ENCODE measurements around the gene ZNF248. TPM values are rescaled to one million over a fixed set of nuclear protein-coding genes. Genes with fewer than 3 reads are reported as not detected.

The ZNF248 gene
- total RNA-seq, 1 donor from 2014 or later, result 9.5 TPM

DNA sequence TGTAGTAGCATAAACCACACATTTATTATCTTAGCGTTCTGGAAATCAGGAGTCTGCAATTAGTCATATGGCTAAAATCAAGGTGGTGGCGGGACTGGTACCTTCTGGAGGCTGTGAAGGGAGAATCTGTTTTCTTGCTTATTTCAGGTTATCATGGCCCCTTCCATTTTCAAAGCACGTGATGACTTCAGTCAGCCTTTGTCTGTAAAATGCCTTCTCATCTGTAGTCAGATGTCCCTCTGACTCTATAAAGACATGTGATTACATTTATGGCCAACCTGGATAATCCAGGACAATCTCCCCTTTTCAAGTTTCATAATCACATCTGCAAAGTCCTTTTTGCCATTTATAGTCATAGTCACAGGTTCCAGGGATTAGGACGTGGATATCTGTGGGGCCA, 15.5 kb upstream of the ZNF248 start:
- TF ChIP-seq, protein P1, sequence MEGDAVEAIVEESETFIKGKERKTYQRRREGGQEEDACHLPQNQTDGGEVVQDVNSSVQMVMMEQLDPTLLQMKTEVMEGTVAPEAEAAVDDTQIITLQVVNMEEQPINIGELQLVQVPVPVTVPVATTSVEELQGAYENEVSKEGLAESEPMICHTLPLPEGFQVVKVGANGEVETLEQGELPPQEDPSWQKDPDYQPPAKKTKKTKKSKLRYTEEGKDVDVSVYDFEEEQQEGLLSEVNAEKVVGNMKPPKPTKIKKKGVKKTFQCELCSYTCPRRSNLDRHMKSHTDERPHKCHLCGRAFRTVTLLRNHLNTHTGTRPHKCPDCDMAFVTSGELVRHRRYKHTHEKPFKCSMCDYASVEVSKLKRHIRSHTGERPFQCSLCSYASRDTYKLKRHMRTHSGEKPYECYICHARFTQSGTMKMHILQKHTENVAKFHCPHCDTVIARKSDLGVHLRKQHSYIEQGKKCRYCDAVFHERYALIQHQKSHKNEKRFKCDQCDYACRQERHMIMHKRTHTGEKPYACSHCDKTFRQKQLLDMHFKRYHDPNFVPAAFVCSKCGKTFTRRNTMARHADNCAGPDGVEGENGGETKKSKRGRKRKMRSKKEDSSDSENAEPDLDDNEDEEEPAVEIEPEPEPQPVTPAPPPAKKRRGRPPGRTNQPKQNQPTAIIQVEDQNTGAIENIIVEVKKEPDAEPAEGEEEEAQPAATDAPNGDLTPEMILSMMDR (conservative IDR thresholded peaks at IDR 0.05), result no peak
- Mint-ChIP-seq H3K36me3 (no peaks in the 10 kb centered on the region), H3K27me3 (no peaks in the 10 kb centered on the region), H3K9me3 (peaks cover 6% of the 10 kb centered on the region), H3K4me1 (ENCODE audit: unreplicated experiment) (no peaks in the 10 kb centered on the region), H3K27ac (no peak overlapping the region), H3K4me3 (no peak overlapping the region)
- DNase-seq (ENCODE audit: extremely low spot score, unreplicated experiment), result no peak

DNA sequence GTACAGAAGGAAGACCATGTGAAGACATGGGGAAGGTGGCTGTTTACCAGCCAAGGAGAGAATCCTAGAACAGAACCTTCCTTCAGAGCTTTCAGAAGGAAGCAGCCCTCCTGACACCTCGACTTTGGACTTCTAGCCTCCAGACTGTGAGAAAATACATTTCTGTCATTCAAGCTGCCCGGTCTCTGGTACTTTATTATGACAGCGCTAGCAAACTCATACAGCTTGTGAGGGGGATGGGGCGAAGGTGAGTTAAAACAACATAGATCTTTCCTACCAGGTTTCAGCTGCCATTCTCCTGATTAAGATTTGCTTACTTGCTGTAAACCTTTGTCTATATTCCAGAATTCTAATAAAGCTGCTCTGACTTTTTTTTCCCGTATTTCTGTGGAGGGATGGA, 14.9 kb upstream of the ZNF248 start:
- Mint-ChIP-seq H3K27me3 (no peaks in the 10 kb centered on the region), H3K27ac (no peak overlapping the region), H3K4me3 (no peak overlapping the region), H3K36me3 (no peaks in the 10 kb centered on the region), H3K4me1 (ENCODE audit: unreplicated experiment) (no peaks in the 10 kb centered on the region), H3K9me3 (peaks cover 10% of the 10 kb centered on the region)
- TF ChIP-seq, protein P1 (conservative IDR thresholded peaks at IDR 0.05), result no peak
- DNase-seq (ENCODE audit: extremely low spot score, unreplicated experiment), result no peak

DNA sequence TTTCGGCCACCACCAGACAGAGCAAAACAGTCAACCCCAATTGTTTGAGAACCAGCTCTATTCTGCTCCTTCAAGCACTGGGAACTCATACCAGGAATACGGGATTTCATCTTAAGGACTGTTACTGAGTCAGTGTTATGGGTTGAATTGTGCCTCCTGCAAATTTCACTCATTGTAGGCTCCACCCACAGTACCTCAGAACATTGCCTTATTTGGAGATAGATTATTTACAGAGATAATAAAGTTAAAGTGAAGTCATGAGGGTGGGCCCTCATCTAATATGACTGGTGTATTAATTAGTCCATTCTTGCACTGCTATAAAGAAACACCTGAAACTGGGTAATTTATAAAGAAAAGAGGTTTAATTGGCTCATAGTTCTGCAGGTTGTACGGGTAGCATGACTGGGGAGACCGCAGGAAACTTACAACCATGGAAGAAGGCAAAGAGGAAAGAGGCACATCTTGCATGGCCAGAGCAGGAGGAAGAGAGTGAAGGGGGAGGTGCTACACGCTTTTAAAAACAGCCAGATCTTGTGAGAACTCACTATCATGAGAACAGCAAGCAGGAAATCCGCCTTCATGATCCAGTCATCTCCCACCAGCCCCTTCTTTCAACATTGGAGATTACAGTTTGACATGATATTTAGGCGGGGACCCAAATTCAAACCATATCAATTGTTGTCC, 14.3 kb upstream of the ZNF248 start:
- H3K4me3 Mint-ChIP-seq, result no peak overlapping the region
- no peaks in the 10 kb centered on the region for H3K36me3 Mint-ChIP-seq
- peaks cover 11% of the 10 kb centered on the region for H3K9me3 Mint-ChIP-seq
- DNase-seq (ENCODE audit: extremely low spot score, unreplicated experiment), result no peak
- no peaks in the 10 kb centered on the region for H3K4me1 Mint-ChIP-seq (ENCODE audit: unreplicated experiment)
- no peak overlapping the region for H3K27ac Mint-ChIP-seq
- no peaks in the 10 kb centered on the region for H3K27me3 Mint-ChIP-seq
- TF ChIP-seq, protein P1 (conservative IDR thresholded peaks at IDR 0.05), result no peak

DNA sequence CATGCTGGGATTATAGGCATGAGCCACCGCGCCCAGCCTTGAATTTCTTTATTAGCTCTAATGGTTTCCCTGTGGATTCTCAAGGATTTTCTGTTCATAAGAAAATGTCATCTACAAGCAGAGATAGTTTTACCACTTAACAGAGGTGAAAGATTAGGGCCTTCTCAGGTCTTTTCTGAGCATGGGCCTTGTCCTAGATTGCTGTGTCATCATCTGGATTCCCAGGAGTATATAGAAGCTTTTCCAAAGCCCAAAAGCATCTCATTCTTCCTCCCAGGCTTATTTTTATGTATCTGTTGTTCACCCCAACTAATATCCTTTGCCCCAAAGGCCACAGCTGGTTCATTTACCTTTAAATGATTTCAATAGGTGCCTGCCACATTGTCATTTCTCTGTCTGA, 13.7 kb upstream of the ZNF248 start:
- no peaks in the 10 kb centered on the region for H3K27me3 Mint-ChIP-seq
- TF ChIP-seq, protein P1 (conservative IDR thresholded peaks at IDR 0.05), result no peak
- H3K4me3 Mint-ChIP-seq, result no peak overlapping the region
- no peaks in the 10 kb centered on the region for H3K4me1 Mint-ChIP-seq (ENCODE audit: unreplicated experiment)
- no peaks in the 10 kb centered on the region for H3K36me3 Mint-ChIP-seq
- DNase-seq (ENCODE audit: extremely low spot score, unreplicated experiment), result no peak
- H3K9me3 Mint-ChIP-seq, result peaks cover 11% of the 10 kb centered on the region
- H3K27ac Mint-ChIP-seq, result no peak overlapping the region

DNA sequence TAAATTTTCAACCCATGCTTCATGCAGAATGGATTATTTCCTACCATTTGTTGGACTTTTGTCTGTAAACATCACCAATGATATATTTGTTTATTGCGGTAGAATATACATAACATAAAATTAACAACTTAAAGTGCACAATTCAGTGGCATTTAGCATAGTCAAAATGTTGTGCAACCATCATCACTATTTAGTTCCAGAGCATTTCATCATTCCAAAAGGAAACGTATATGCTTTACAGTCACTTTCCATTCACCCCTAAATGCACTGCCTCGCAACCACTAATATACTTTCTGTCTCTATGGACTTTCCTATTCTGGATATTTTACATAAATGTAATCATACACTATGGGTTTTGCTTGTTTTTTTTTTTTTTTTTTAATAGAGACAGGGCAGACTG, 11.4 kb upstream of the ZNF248 start:
- peaks cover 11% of the 10 kb centered on the region for H3K9me3 Mint-ChIP-seq
- no peak for DNase-seq (ENCODE audit: extremely low spot score, unreplicated experiment)
- H3K27me3 Mint-ChIP-seq, result no peaks in the 10 kb centered on the region
- H3K36me3 Mint-ChIP-seq, result no peaks in the 10 kb centered on the region
- no peak overlapping the region for H3K27ac Mint-ChIP-seq
- no peak overlapping the region for H3K4me3 Mint-ChIP-seq
- no peaks in the 10 kb centered on the region for H3K4me1 Mint-ChIP-seq (ENCODE audit: unreplicated experiment)
- TF ChIP-seq, protein P1 (conservative IDR thresholded peaks at IDR 0.05), result no peak

All from type B pancreatic cell (in vitro differentiated cells).